ENCODE results near the gene FXR2.

FXR2 gene

GRCh38 chr17:7593296-7593695, 21.4 kb downstream of the FXR2 start:
- TF ChIP-seq CTCF (IDR thresholded peaks at IDR 0.05; ENCODE audit: low read length, missing control alignments), result no peak
- no peak overlapping the region for H3K4me3 ChIP-seq (replicated peaks; ENCODE audit: low read depth, low read length)
- no peak for DNase-seq (ENCODE audit: low read depth)

GRCh38 chr17:7592422-7593021, 22.2 kb downstream of the FXR2 start:
- no peak for DNase-seq (ENCODE audit: low read depth)
- TF ChIP-seq CTCF (IDR thresholded peaks at IDR 0.05; ENCODE audit: low read length, missing control alignments), result no peak
- no peak overlapping the region for H3K4me3 ChIP-seq (replicated peaks; ENCODE audit: low read depth, low read length)

GRCh38 chr17:7591596-7591995, 23.1 kb downstream of the FXR2 start:
- H3K4me3 ChIP-seq (replicated peaks; ENCODE audit: low read depth, low read length), result no peak overlapping the region
- DNase-seq (ENCODE audit: low read depth), result no peak
- no peak for TF ChIP-seq CTCF (IDR thresholded peaks at IDR 0.05; ENCODE audit: low read length, missing control alignments)

- no peak for TF ChIP-seq CTCF (IDR thresholded peaks at IDR 0.05; ENCODE audit: low read length, missing control alignments)
- no peak overlapping the region for H3K4me3 ChIP-seq (replicated peaks; ENCODE audit: low read depth, low read length)
- peak; percentile 44 for DNase-seq (ENCODE audit: low read depth)
Observed at GRCh38 chr17:7590743-7591142, 24.0 kb downstream of the FXR2 start.

GRCh38 chr17:7589891-7590691, 24.6 kb downstream of the FXR2 start, which contains the start of gene SOX15:
TSS of gene SOX15 (minus strand) at chr17:7590094. CDS start at chr17:7589676, 418 bp downstream.
- no peak within 1 kb of the TSS for H3K4me3 ChIP-seq (replicated peaks; ENCODE audit: low read depth, low read length)
- DNase-seq (ENCODE audit: low read depth), result no peak
- TF ChIP-seq CTCF (IDR thresholded peaks at IDR 0.05; ENCODE audit: low read length, missing control alignments), result no peak

GRCh38 chr17:7589204-7589868, 25.4 kb downstream of the FXR2 start:
- H3K4me3 ChIP-seq (replicated peaks; ENCODE audit: low read depth, low read length), result no peak overlapping the region
- peak; percentile 77 for TF ChIP-seq CTCF (IDR thresholded peaks at IDR 0.05; ENCODE audit: low read length, missing control alignments)
- peak; percentile 88 for DNase-seq (ENCODE audit: low read depth)
